AG09309 (cell line): ENCODE data around the gene NOD1.
A peak's percentile ranks its signal among the peaks of the same experiment; 100 is the strongest.

Experiments used
- DNase-seq: peaks from one replicate; pipeline ENCODE4 v3.0.0-alpha.2; 2010; ENCODE audit warnings: low read depth
- H3K4me3 ChIP-seq: 2 replicates; pipeline ENCODE4 v1.5.1; 2011; ENCODE audit warnings: mild to moderate bottlenecking, low read depth, low read length, moderate library complexity; ENCODE audit not compliant: control insufficient read depth
- CTCF ChIP-seq: IDR thresholded peaks from 2 replicates; pipeline ENCODE4 v1.5.1; 2011; ENCODE audit warnings: mild to moderate bottlenecking, low read depth, low read length, inconsistent platforms; ENCODE audit not compliant: insufficient read depth, control insufficient read depth; ENCODE audit errors: missing control alignments

Gene NOD1

DNA sequence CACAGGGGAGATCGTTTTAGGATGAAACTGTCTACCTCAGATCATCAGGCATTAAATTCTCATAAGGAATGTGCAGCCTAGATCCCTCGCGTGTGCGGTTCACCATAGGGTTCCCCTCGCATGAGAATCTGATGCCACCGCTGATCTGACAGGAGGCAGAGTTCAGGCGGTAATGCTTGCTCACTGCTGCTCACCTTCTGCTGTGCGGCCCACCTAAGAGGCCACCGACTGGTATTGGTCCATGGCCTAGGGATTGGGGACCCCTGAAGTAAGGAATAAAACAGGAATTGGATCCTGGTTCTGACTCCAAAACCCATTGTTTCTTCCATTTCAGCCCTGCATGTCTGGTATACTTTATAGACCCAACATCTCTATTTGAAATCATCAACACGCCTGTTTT is 4.1 kb downstream of the NOD1 start:
- no peak overlapping the region for H3K4me3 ChIP-seq
- no peak for TF ChIP-seq CTCF
- no peak for DNase-seq

- DNase-seq = no peak
- H3K4me3 ChIP-seq = no peak overlapping the region
- no peak for TF ChIP-seq CTCF
Measured at GRCh38 chr7:30473903-30474302, 4.7 kb downstream of the NOD1 start.

- no peak for TF ChIP-seq CTCF
- DNase-seq = peak; percentile 78
- H3K4me3 ChIP-seq = no peak overlapping the region
Measured at GRCh38 chr7:30472784-30473775, 5.5 kb downstream of the NOD1 start.

DNA sequence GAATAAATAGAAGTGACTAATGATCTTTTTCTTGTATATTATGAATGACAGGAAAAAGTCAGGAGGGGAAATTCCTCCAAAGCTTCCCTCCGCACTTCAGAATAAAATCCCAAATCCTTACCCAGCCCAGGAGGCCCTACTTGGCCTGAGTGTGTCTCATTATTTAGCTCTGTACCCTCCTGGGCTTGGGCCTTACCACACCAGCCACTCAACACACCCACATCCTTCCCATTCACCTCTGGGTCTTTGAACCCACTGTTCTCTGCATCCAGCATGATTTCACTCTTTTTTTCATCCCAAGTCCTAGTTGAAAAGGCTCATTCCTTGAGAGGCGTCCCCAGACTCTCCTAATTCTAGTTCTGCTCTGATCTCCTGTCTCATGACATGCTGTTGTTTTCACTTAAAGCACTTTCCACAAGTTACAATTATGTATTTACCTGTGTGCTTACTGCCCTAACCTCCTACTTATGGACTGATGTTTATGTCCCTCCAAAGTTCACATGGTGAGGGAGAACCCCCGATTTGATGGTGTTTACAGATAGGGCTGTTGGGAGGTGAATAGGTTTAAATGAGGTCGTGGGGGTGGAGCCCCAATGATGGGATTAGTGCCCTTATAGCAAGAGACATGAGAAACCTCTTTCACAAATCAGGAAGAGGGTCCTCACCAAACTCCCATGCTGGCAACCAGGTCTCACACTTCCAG is 6.4 kb downstream of the NOD1 start:
- H3K4me3 ChIP-seq = no peak overlapping the region
- DNase-seq = no peak
- TF ChIP-seq CTCF = no peak

DNA sequence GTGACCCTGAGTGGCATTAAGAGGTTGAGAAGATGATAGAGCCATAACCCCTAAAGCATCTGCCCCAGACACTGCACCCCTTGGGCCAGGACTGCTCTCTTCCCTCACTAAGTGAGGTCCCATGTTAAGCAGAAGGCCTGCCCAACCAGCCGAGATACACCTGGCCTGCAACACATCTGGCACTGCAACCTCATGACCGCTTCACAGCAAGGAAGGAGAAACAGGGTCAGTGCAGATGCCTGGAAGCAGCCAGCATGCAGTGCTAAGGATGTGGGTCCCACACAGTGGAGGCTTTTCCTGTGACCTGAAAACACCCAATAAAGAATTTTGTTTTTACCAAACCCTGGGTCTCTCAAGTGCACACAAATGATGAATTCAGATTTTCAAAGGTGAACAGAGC is 7.4 kb downstream of the NOD1 start:
- H3K4me3 ChIP-seq = no peak overlapping the region
- DNase-seq = no peak
- no peak for TF ChIP-seq CTCF

DNA sequence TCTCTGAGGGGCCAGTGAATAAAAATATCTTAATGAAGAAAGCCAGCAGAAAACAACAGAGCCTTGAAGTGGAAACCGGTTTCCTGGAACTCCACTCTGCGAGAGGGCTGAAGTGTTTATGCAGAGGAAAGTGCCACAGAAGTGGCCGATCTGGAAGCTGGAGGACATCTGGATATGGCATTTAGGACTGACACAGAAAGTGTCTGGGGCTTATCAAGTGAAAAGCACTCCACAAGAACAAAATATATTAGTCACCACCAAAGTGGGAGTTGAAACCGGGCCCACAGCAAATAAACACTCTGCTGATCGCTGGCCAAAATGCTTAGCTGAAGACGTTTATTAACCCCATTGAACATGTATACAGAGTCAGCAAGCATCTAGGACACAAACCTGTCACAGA is 7.8 kb downstream of the NOD1 start:
- peak; percentile 65 for DNase-seq
- no peak overlapping the region for H3K4me3 ChIP-seq
- TF ChIP-seq CTCF = no peak
